Measurements from ENCODE around the gene ABCA7. TPM values are rescaled to one million over a fixed set of nuclear protein-coding genes. Genes with fewer than 3 reads are reported as not detected.

ABCA7 gene
- total RNA-seq, 3 donors from 2014 or later (not counting 1 experiment from before 2014, with no cell fraction given) = 73.3 to 149 (median 121) TPM

- Histone ChIP-seq H3K27ac (ENCODE audit: low read length) (no peak overlapping the region), H3K9me3 (ENCODE audit: control insufficient read depth, insufficient read depth, low read length) (no peaks in the 10 kb centered on the region), H3K36me3 (ENCODE audit: control insufficient read depth, insufficient read depth, low read length) (peaks cover 26% of the 10 kb centered on the region), H3K27me3 (ENCODE audit: control insufficient read depth, insufficient read depth, low read length) (no peaks in the 10 kb centered on the region), H3K4me1 (ENCODE audit: control insufficient read depth, insufficient read depth, low read length) (peaks cover 67% of the 10 kb centered on the region), H3K4me3 (ENCODE audit: low read length) (no peak overlapping the region)
- Mint-ChIP-seq H3K27ac (peak overlapping the region; percentile 57 to 84), H3K36me3 (no peaks in the 10 kb centered on the region), H3K4me1 (peaks cover 24 to 54% of the 10 kb centered on the region in 2 donors), H3K4me3 (peak overlapping the region; percentile 64), H3K9me3 (no peaks in the 10 kb centered on the region), H3K27me3 (ENCODE audit: low read depth in 2 of 2) (peaks cover 0 to 3% of the 10 kb centered on the region in 2 donors)
- intact Hi-C loops (cut with micrococcal nuclease) = no loop called here
- no peak for ATAC-seq
- DNase-seq = no peak
- TF ChIP-seq, protein P1, sequence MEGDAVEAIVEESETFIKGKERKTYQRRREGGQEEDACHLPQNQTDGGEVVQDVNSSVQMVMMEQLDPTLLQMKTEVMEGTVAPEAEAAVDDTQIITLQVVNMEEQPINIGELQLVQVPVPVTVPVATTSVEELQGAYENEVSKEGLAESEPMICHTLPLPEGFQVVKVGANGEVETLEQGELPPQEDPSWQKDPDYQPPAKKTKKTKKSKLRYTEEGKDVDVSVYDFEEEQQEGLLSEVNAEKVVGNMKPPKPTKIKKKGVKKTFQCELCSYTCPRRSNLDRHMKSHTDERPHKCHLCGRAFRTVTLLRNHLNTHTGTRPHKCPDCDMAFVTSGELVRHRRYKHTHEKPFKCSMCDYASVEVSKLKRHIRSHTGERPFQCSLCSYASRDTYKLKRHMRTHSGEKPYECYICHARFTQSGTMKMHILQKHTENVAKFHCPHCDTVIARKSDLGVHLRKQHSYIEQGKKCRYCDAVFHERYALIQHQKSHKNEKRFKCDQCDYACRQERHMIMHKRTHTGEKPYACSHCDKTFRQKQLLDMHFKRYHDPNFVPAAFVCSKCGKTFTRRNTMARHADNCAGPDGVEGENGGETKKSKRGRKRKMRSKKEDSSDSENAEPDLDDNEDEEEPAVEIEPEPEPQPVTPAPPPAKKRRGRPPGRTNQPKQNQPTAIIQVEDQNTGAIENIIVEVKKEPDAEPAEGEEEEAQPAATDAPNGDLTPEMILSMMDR (IDR thresholded peaks at IDR 0.05) = no peak
- WGBS (ENCODE audit: insufficient coverage) = 69% methylated on average over 24 of the region's 24 CpGs
Observed at GRCh38 chr19:1017115-1017905, 22.6 kb upstream of the ABCA7 start.

DNA sequence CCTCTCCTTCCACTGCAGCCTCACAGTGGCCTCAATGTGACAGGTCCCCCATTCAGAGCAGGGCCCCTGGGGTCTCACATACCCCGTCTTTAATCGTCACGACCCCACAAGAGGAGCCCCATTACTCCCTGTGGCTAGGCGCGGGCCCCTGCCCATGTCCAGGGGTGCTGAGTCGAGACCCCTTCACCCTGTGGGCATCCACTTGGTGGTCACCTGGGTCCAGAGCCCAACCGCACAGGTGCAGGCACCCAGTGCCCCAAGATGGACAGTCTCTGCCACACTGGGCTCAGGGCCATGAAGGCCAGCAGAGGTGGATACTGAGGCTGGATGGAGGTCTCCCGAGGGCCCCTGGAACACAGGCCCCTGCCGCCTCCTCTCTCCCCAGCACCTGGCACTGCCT lies 22.0 kb upstream of the ABCA7 start:
- intact Hi-C loops (cut with micrococcal nuclease) = no loop called here
- no peaks in the 10 kb centered on the region for H3K9me3 ChIP-seq (ENCODE audit: control insufficient read depth, insufficient read depth, low read length)
- H3K36me3 ChIP-seq (ENCODE audit: control insufficient read depth, insufficient read depth, low read length) = peaks cover 21% of the 10 kb centered on the region
- peaks cover 0 to 3% of the 10 kb centered on the region in 2 donors for H3K27me3 Mint-ChIP-seq (ENCODE audit: low read depth in 2 of 2)
- H3K4me3 Mint-ChIP-seq = peak overlapping the region; percentile 64
- H3K27me3 ChIP-seq (ENCODE audit: control insufficient read depth, insufficient read depth, low read length) = no peaks in the 10 kb centered on the region
- H3K36me3 Mint-ChIP-seq = no peaks in the 10 kb centered on the region
- TF ChIP-seq, protein P1 (IDR thresholded peaks at IDR 0.05) = no peak
- H3K4me1 Mint-ChIP-seq = peaks cover 24 to 54% of the 10 kb centered on the region in 2 donors
- H3K27ac Mint-ChIP-seq = peak overlapping the region; percentile 57 to 84
- DNase-seq (no peak), ATAC-seq (no peak)
- WGBS (ENCODE audit: insufficient coverage) = 96% methylated on average over 9 of the region's 9 CpGs
- H3K27ac ChIP-seq (ENCODE audit: low read length) = no peak overlapping the region
- no peaks in the 10 kb centered on the region for H3K9me3 Mint-ChIP-seq
- H3K4me3 ChIP-seq (ENCODE audit: low read length) = no peak overlapping the region
- peaks cover 69% of the 10 kb centered on the region for H3K4me1 ChIP-seq (ENCODE audit: control insufficient read depth, insufficient read depth, low read length)

- H3K9me3 Mint-ChIP-seq = no peaks in the 10 kb centered on the region
- intact Hi-C loops (cut with micrococcal nuclease) = no loop called here
- Histone ChIP-seq H3K27me3 (ENCODE audit: control insufficient read depth, insufficient read depth, low read length) (no peaks in the 10 kb centered on the region), H3K36me3 (ENCODE audit: control insufficient read depth, insufficient read depth, low read length) (peaks cover 17% of the 10 kb centered on the region), H3K4me1 (ENCODE audit: control insufficient read depth, insufficient read depth, low read length) (peaks cover 69% of the 10 kb centered on the region), H3K27ac (ENCODE audit: low read length) (no peak overlapping the region), H3K9me3 (ENCODE audit: control insufficient read depth, insufficient read depth, low read length) (no peaks in the 10 kb centered on the region), H3K4me3 (ENCODE audit: low read length) (no peak overlapping the region)
- H3K4me1 Mint-ChIP-seq = peaks cover 24 to 54% of the 10 kb centered on the region in 2 donors
- 82% methylated on average over 5 of the region's 5 CpGs for WGBS (ENCODE audit: insufficient coverage)
- H3K4me3 Mint-ChIP-seq = peak overlapping the region; percentile 56
- ATAC-seq = no peak
- no peak for DNase-seq
- H3K36me3 Mint-ChIP-seq = no peaks in the 10 kb centered on the region
- TF ChIP-seq, protein P1 (IDR thresholded peaks at IDR 0.05) = no peak
- H3K27ac Mint-ChIP-seq = peak overlapping the region in 1 of 2 donors; percentile 100
- peaks cover 0 to 3% of the 10 kb centered on the region in 2 donors for H3K27me3 Mint-ChIP-seq (ENCODE audit: low read depth in 2 of 2)
Observed at GRCh38 chr19:1018393-1018792, 21.5 kb upstream of the ABCA7 start.
